Endodermal cell (in vitro differentiated cells): Measurements from ENCODE around the gene OR52E4. TPM values are rescaled to one million over a fixed set of nuclear protein-coding genes. Genes with fewer than 3 reads are reported as not detected.

ENCODE experiments used
- DNase-seq: peaks from one replicate; pipeline ENCODE4 v3.0.0-alpha.2; 2017
- H3K27ac ChIP-seq: 2 replicates; pipeline ENCODE4 v1.5.1; 2013; ENCODE audit warnings: mild to moderate bottlenecking, low read depth, low read length, moderate library complexity
- H3K27me3 ChIP-seq: 2 replicates; pipeline ENCODE4 v1.6.1; 2013; ENCODE audit warnings: mild to moderate bottlenecking, low read length, moderate library complexity; ENCODE audit not compliant: insufficient read depth, control insufficient read depth, poor library complexity, severe bottlenecking
- H3K36me3 ChIP-seq: 2 replicates; pipeline ENCODE4 v1.7.0; 2013; ENCODE audit warnings: mild to moderate bottlenecking, low read length, moderate library complexity; ENCODE audit not compliant: control insufficient read depth, insufficient read depth
- H3K4me1 ChIP-seq: one replicate; pipeline ENCODE4 v1.7.0; 2013; ENCODE audit warnings: low read length; ENCODE audit not compliant: control insufficient read depth, insufficient read depth
- H3K4me3 ChIP-seq: 2 replicates; pipeline ENCODE4 v1.5.1; 2013; ENCODE audit warnings: mild to moderate bottlenecking, low read length, moderate library complexity
- H3K9ac ChIP-seq: 2 replicates; pipeline ENCODE4 v1.6.1; 2013; ENCODE audit warnings: mild to moderate bottlenecking, low read length, moderate library complexity; ENCODE audit not compliant: poor library complexity, severe bottlenecking; ENCODE audit errors: extremely low read depth
- H3K9me3 ChIP-seq: 2 replicates; pipeline ENCODE4 v1.6.1; 2013; ENCODE audit warnings: mild to moderate bottlenecking, low read length, moderate library complexity; ENCODE audit not compliant: control insufficient read depth
- H3K27ac Mint-ChIP-seq: 2 replicates; pipeline ENCODE4 v1.8.0; 2020; ENCODE audit warnings: mixed read lengths
- H3K27me3 Mint-ChIP-seq: 2 replicates; pipeline ENCODE4 v1.8.0; 2021; ENCODE audit warnings: mild to moderate bottlenecking, mixed read lengths; ENCODE audit not compliant: insufficient read depth
- H3K36me3 Mint-ChIP-seq: 2 replicates; pipeline ENCODE4 v1.8.0; 2020; ENCODE audit warnings: low read depth, mixed read lengths
- H3K4me1 Mint-ChIP-seq: 2 replicates; pipeline ENCODE4 v1.8.0; 2020; ENCODE audit warnings: mixed read lengths
- H3K4me3 Mint-ChIP-seq: 2 replicates; pipeline ENCODE4 v1.8.0; 2020; ENCODE audit warnings: mild to moderate bottlenecking, moderate library complexity, mixed read lengths
- H3K9me3 Mint-ChIP-seq: 2 replicates; pipeline ENCODE4 v1.8.0; 2020; ENCODE audit warnings: mild to moderate bottlenecking, mixed read lengths
- CTCF ChIP-seq: fragments of 200-600 bp; sonication (generic); conservative IDR thresholded peaks from 2 replicates; pipeline ENCODE4 v1.5.0; 2021; ENCODE audit warnings: antibody characterized with exemption, mild to moderate bottlenecking
- WGBS, 2 experiments: methylation state at CpG; one replicate each; pipeline versions ENCODE4 v1.1.5 to v1.1.7; 2013; ENCODE audit warnings: missing lambda C conversion rate in 2 of 2, mixed read lengths in 1 of 2; ENCODE audit not compliant: insufficient coverage in 1 of 2, insufficient read length in 1 of 2; 5-methylcytosine and 5-hydroxymethylcytosine counted together
- total RNA-seq, 2 donors: library from RNA; stranded (reverse); fragmentation: NEBNext Ultra II Directional in 1 of 2; extraction: Animal tissue kit (Norgen Biotek cat#: 25700) in 1 of 2; gene quantifications; 2 replicates in 1 of 2; 3 replicates in 1 of 2; pipeline ENCODE4 v1.2.1, GENCODE V29; 2021

OR52E4 gene
- total RNA-seq, 2 donors from 2014 or later: not detected

- Mint-ChIP-seq H3K4me1 (no peaks in the 10 kb centered on the region), H3K27me3 (no peaks in the 10 kb centered on the region), H3K9me3 (peaks cover 4% of the 10 kb centered on the region), H3K4me3 (no peak overlapping the region), H3K36me3 (no peaks in the 10 kb centered on the region), H3K27ac (no peak overlapping the region)
- no peaks in the 10 kb centered on the region for H3K4me1 ChIP-seq
- no peak for TF ChIP-seq CTCF
- no peaks in the 10 kb centered on the region for H3K36me3 ChIP-seq
- no peaks in the 10 kb centered on the region for H3K9me3 ChIP-seq
- no peaks in the 10 kb centered on the region for H3K27me3 ChIP-seq
- H3K27ac ChIP-seq: no peak overlapping the region
- 83 to 92% methylated on average over 1 to 2 of the region's 2 CpGs for WGBS, 2 experiments
- no peak overlapping the region for H3K9ac ChIP-seq
- no peak overlapping the region for H3K4me3 ChIP-seq
- no peak for DNase-seq
These were observed 14.6 kb upstream of the OR52E4 start for GRCh38 chr11:5865826-5866225.

- no peak overlapping the region for H3K9ac ChIP-seq
- H3K4me1 ChIP-seq: no peaks in the 10 kb centered on the region
- H3K36me3 ChIP-seq: no peaks in the 10 kb centered on the region
- H3K27ac ChIP-seq: no peak overlapping the region
- Mint-ChIP-seq H3K27ac (no peak overlapping the region), H3K4me3 (no peak overlapping the region), H3K9me3 (peaks cover 2% of the 10 kb centered on the region), H3K27me3 (peaks cover 3% of the 10 kb centered on the region), H3K36me3 (no peaks in the 10 kb centered on the region), H3K4me1 (no peaks in the 10 kb centered on the region)
- H3K9me3 ChIP-seq: no peaks in the 10 kb centered on the region
- TF ChIP-seq CTCF: no peak
- no peak for DNase-seq
- peaks cover 7% of the 10 kb centered on the region for H3K27me3 ChIP-seq
- H3K4me3 ChIP-seq: no peak overlapping the region
- 86 to 94% methylated on average over 1 to 2 of the region's 2 CpGs for WGBS, 2 experiments
These were observed 1.9 kb upstream of the OR52E4 start for GRCh38 chr11:5878564-5878963.

- Histone ChIP-seq H3K27ac (no peak overlapping the region), H3K4me1 (no peaks in the 10 kb centered on the region), H3K27me3 (peaks cover 7% of the 10 kb centered on the region), H3K9me3 (no peaks in the 10 kb centered on the region), H3K4me3 (no peak overlapping the region), H3K36me3 (no peaks in the 10 kb centered on the region), H3K9ac (no peak overlapping the region)
- H3K36me3 Mint-ChIP-seq: no peaks in the 10 kb centered on the region
- peaks cover 3% of the 10 kb centered on the region for H3K27me3 Mint-ChIP-seq
- H3K4me1 Mint-ChIP-seq: no peaks in the 10 kb centered on the region
- no peak overlapping the region for H3K27ac Mint-ChIP-seq
- TF ChIP-seq CTCF: no peak
- no peak for DNase-seq
- no peak overlapping the region for H3K4me3 Mint-ChIP-seq
- no peaks in the 10 kb centered on the region for H3K9me3 Mint-ChIP-seq
These were observed 1.3 kb downstream of the OR52E4 start for GRCh38 chr11:5881756-5882155.
